ENCODE measurements around the gene PRDM2.

Gene PRDM2

DNA sequence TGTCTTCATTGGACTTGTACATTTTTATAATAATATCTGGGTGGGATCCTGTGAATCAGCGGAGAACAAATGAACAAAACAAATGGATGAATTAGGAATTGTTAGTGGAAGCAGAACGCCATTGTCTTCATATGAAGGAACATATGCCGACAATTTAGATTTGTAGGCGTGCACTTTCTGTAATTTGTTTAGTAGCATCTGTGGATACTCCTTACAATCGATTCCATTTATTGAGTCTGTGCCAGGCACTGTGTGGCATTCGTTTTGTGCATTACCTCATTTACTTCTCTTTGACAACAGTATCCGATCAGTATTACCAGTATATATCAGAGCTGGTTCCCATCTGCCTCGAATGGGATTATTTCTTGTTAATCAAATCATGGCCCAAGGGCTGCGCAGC is 61.9 kb downstream of the PRDM2 start:
- peaks cover 34% of the 10 kb centered on the region for H3K36me3 Mint-ChIP-seq
- H3K4me3 Mint-ChIP-seq, result no peak overlapping the region
- DNase-seq (ENCODE audit: low spot score in 2 of 2) (no peak), ATAC-seq (no peak)
- no peak overlapping the region for H3K27ac Mint-ChIP-seq
- no peaks in the 10 kb centered on the region for H3K9me3 Mint-ChIP-seq
- peaks cover 73% of the 10 kb centered on the region for H3K4me1 Mint-ChIP-seq

DNA sequence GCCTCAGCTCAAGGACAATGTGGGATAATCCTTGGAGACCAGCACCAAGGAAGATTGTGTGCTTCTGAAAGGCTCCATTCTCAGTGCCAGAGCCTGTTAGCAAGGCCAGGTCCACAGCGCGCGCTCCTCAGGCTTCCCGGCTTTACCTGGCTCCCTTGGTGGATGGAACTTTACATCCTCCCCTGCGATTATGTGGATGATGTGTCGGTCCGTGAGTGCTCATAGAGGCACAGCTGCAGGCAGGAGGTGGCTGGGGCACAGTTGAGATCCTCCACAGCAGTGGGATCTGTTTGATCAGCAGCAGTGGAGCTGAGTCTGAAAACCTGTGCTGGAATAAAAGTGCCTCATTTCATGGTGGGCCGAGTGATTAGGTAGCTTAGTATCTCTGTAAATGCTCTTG is 62.7 kb downstream of the PRDM2 start:
- DNase-seq (ENCODE audit: low spot score in 2 of 2) (no peak), ATAC-seq (peak; percentile 32)
- no peak overlapping the region for H3K27ac Mint-ChIP-seq
- H3K9me3 Mint-ChIP-seq, result no peaks in the 10 kb centered on the region
- peaks cover 28% of the 10 kb centered on the region for H3K36me3 Mint-ChIP-seq
- H3K4me3 Mint-ChIP-seq, result no peak overlapping the region
- H3K4me1 Mint-ChIP-seq, result peaks cover 65% of the 10 kb centered on the region

DNA sequence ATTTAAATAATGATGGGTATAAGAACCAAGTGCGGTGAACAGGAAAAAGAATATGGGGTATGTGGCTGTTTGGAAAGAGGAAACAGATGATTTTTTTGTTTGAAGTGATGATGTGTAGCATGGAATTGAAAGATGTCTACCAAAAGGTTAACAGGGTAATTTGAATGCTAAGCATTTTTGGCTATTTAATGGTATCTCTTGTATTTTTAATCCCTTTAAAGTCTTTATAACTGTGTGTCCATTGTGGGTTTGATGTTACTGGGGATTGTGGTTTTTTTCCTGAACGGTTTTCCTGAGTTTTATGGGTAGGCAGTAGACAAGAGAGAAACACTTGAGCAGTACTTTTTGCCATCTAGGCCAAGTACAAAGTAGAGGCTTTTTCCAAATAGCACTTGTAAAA is 63.2 kb downstream of the PRDM2 start:
- DNase-seq (ENCODE audit: low spot score in 2 of 2), result no peak
- Mint-ChIP-seq H3K4me3 (no peak overlapping the region), H3K36me3 (peaks cover 28% of the 10 kb centered on the region), H3K4me1 (peaks cover 62% of the 10 kb centered on the region), H3K27ac (no peak overlapping the region), H3K9me3 (no peaks in the 10 kb centered on the region)
- no peak for ATAC-seq

DNA sequence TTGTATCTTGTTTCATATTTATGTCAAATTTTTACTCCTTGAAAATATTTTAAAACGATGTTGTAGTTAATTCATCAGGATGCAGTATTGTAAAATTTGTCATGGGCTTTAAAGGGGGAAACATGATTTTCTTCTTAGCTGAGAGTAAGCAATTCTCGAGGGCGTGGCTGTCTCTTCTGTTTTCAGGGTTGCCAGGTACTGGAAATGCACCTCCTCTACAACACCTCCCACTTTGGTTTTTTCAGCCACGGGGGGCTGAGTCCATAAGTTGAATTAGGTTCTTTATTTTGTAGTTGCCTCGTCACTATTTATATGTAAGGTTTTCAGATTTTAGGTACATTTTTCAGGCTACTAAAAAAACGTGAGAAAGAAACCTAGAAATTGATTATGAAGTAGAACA is 64.0 kb downstream of the PRDM2 start:
- ATAC-seq, result no peak
- H3K9me3 Mint-ChIP-seq, result no peaks in the 10 kb centered on the region
- H3K4me3 Mint-ChIP-seq, result no peak overlapping the region
- no peak overlapping the region for H3K27ac Mint-ChIP-seq
- no peak for DNase-seq (ENCODE audit: low spot score in 2 of 2)
- H3K4me1 Mint-ChIP-seq, result peaks cover 66% of the 10 kb centered on the region
- H3K36me3 Mint-ChIP-seq, result peaks cover 25% of the 10 kb centered on the region

DNA sequence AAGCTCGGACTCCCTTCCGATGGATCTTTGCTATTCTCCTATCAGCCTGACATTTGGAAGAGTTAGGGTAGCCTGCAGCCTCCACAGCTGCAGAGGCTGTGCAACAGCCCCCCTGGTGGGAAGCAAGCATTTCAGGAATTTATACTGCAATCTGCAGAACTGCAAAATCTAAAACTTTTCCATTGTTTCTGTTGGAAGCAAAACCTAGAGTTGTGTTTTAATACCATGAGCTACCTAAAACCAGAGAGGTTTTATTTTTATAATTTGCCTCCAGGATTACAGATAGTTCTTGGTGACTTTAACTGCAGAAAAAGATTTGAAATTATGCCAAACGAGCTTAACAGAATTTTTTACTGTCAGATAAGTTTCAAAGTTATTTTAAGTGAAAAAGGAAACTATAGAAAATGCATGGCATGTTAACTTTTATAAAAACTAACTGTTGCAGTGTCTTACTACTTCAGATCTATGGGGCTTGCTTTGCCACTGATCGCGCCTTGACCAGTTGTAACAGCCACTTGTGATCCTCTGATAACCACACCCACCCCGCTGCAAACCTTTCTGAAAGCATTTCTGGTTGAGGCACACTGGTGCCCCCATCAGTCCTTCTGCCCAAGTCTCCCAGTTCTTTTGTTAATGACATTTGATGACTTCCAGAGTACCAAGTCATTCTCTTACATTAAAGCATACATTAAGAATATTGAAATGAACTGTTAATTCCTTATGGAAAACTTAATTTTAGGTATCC is 64.8 kb downstream of the PRDM2 start:
- Mint-ChIP-seq H3K27ac (peak overlapping the region; percentile 36), H3K4me3 (no peak overlapping the region), H3K9me3 (no peaks in the 10 kb centered on the region), H3K36me3 (peaks cover 25% of the 10 kb centered on the region), H3K4me1 (peaks cover 67% of the 10 kb centered on the region)
- peak; percentile 38 for ATAC-seq
- no peak for DNase-seq (ENCODE audit: low spot score in 2 of 2)

DNA sequence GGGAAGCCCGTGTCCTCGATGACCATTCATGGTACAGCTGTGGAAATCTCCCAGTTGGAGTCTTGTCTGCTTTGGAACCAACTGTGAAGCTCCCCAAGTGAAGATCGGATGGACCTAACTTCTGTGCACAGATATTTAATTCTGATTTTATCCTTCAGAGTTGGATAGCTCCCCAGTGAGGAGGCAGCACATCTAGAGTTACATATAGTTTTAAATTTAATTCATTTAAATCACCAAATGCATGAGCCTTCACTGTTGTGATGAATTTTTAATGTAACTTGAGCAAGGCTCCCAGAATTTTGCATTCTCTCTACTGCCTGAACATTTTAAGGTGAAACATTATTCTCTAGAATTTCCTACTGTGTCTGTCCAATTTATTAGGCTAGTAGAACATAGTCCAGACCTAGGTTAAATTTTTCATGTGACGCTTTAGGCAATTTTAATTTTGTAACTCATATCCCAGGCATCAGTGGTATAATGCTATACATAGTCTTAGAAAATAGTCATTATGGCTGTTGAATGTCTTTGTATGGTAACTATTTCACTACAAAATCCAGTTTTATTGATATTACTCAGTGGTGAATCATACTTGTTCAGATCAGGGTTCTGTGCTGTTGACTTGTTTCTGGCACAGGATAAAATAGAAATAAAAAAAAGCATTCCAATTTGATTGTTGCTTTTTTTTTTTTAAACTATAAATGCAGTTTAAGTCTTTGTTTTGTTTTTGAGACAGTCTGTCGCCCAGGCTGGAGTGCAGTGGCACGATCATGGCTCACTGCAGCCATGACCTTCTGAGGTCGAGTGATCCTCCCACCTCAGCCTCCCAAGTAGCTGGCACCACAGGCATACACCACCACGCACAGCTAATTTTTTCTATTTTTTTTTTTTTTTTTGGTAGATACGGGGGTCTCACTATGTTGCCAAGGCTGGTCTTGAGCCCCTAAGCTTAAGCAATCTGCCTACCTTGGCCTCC is 66.9 kb downstream of the PRDM2 start:
- DNase-seq (ENCODE audit: low spot score in 2 of 2), result no peak
- H3K27ac Mint-ChIP-seq, result peak overlapping the region; percentile 26
- H3K9me3 Mint-ChIP-seq, result no peaks in the 10 kb centered on the region
- peak; percentile 93 for ATAC-seq
- no peak overlapping the region for H3K4me3 Mint-ChIP-seq
- peaks cover 69% of the 10 kb centered on the region for H3K4me1 Mint-ChIP-seq
- H3K36me3 Mint-ChIP-seq, result peaks cover 41% of the 10 kb centered on the region

DNA sequence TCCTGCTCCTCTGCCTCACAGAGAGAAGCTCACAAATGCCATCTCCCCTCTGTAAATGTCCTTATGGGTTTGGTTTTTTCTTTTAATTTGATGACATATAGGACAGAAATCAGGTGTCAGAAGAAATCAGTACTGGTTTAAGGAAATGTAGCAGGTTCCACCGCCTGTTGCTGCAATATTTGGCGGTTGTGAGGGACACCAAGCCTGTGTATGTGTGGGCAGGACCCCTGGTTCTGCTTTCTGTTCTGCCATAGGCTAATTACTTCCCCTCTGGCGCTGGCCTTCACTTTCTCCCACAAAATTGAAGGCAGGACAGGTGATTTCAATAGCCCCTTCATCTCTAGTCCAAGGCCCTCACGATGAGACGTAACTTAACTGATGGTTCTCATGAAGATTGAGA is 69.2 kb downstream of the PRDM2 start:
- no peak overlapping the region for H3K4me3 Mint-ChIP-seq
- peak overlapping the region; percentile 38 for H3K27ac Mint-ChIP-seq
- DNase-seq (ENCODE audit: low spot score in 2 of 2) (no peak), ATAC-seq (no peak)
- H3K4me1 Mint-ChIP-seq, result peaks cover 52% of the 10 kb centered on the region
- peaks cover 36% of the 10 kb centered on the region for H3K36me3 Mint-ChIP-seq
- H3K9me3 Mint-ChIP-seq, result no peaks in the 10 kb centered on the region

DNA sequence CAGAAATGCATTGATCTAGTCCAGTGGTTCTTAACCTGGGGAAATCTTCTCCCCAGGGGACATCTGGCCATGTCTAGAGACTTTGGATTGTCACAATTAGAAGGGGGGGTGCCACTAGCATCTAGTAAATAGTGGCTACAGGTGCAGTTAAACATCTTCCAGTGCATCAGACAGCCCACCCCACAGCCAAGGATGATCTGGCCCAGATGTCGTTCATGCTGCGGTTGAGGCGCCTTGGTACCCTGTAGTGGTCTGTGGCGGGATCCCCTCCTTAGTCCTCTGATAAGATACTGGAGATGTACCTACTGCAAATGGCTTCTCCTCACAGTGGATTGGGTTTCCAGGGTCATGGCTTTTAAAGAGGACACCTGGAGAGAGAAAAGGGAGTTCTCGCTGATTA is 69.8 kb downstream of the PRDM2 start:
- H3K36me3 Mint-ChIP-seq, result peaks cover 36% of the 10 kb centered on the region
- DNase-seq (ENCODE audit: low spot score in 2 of 2) (no peak), ATAC-seq (no peak)
- no peaks in the 10 kb centered on the region for H3K9me3 Mint-ChIP-seq
- peaks cover 49% of the 10 kb centered on the region for H3K4me1 Mint-ChIP-seq
- H3K27ac Mint-ChIP-seq, result peak overlapping the region; percentile 38
- H3K4me3 Mint-ChIP-seq, result no peak overlapping the region

DNA sequence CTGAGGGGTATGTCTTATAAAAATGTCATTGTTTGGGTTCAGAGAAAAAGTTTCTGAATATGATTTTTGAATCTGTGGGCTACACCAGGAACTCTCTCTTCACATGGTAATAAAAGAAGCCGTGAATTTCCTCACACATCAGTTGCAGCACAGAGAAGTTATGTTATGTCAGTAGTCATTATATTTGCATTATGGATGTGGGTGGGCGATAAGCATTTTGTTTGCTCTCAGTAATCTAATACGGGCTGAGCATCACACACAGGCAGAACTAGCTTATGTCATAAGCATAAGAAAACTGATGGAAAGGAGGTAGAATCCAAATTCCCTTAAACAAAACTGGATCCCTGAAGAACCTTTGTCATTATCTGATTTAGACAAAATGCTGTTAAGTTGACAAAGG is 70.8 kb downstream of the PRDM2 start:
- Mint-ChIP-seq H3K4me3 (no peak overlapping the region), H3K36me3 (peaks cover 30% of the 10 kb centered on the region), H3K9me3 (no peaks in the 10 kb centered on the region), H3K27ac (peak overlapping the region; percentile 38), H3K4me1 (peaks cover 42% of the 10 kb centered on the region)
- ATAC-seq (no peak), DNase-seq (ENCODE audit: low spot score in 2 of 2) (no peak)

DNA sequence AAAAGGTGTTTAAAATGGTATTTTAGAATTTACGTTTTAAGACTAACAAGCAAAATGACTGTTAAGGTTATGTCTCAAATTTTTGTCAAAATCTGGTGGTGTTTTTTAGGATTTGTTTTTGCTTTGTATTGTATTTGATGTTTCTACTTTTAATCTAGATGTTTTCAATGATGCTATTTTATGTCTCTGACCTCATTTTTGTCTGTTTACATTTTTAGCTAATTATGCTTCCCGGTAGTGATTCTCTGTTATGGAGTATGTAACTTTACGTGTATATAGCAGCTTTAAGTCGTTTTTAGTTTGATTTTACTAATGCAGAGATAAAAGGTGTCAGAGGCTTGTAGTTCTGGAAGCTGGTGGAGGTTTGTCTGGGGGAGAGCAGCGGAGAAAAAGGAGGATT is 71.8 kb downstream of the PRDM2 start:
- Mint-ChIP-seq H3K4me3 (no peak overlapping the region), H3K4me1 (peaks cover 33% of the 10 kb centered on the region), H3K36me3 (peaks cover 30% of the 10 kb centered on the region), H3K9me3 (no peaks in the 10 kb centered on the region), H3K27ac (peak overlapping the region; percentile 2)
- DNase-seq (ENCODE audit: low spot score in 2 of 2) (no peak), ATAC-seq (no peak)

DNA sequence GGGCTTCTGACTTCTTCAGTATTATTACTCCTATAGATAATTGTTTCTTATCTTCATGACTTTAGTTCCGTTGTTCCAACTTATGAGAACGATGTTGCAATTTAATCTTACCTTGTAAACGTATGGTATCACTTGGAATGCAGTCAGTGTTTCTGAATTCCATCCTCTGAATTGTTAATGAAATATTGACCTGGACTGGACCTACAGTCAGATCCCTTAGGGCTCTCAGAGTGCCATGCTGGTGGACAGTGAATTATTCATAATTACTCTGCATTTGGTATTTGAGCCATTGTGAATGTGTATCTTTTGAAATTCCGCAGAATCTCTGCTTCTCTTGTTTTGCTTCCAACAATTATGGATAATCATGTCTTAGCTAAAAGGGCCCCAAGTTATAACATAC is 72.3 kb downstream of the PRDM2 start:
- H3K4me1 Mint-ChIP-seq, result peaks cover 33% of the 10 kb centered on the region
- H3K4me3 Mint-ChIP-seq, result no peak overlapping the region
- H3K27ac Mint-ChIP-seq, result peak overlapping the region; percentile 2
- DNase-seq (ENCODE audit: low spot score in 2 of 2) (no peak), ATAC-seq (no peak)
- H3K9me3 Mint-ChIP-seq, result no peaks in the 10 kb centered on the region
- peaks cover 30% of the 10 kb centered on the region for H3K36me3 Mint-ChIP-seq

DNA sequence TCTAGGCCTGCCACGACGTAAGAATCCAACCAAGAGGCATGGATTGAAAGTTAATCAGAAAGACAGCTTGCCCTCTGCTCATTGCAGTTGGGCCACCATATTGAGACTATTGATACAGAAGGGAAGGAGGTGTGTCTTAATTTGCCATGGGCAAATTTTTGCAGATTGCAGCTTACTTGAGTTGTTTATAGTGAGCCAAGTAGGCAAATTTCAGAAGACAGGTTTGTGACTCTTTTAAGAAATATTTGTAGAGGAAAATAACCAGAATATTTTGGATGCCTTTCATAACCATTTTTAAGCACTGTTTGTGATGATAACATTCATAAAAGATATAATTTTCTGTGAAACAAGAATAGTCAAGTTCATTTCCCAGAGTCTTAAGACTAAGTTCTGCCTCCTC is 74.1 kb downstream of the PRDM2 start:
- ATAC-seq, result no peak
- no peaks in the 10 kb centered on the region for H3K9me3 Mint-ChIP-seq
- H3K4me3 Mint-ChIP-seq, result no peak overlapping the region
- no peak for DNase-seq (ENCODE audit: low spot score in 2 of 2)
- H3K4me1 Mint-ChIP-seq, result peaks cover 27% of the 10 kb centered on the region
- peaks cover 22% of the 10 kb centered on the region for H3K36me3 Mint-ChIP-seq
- no peak overlapping the region for H3K27ac Mint-ChIP-seq

DNA sequence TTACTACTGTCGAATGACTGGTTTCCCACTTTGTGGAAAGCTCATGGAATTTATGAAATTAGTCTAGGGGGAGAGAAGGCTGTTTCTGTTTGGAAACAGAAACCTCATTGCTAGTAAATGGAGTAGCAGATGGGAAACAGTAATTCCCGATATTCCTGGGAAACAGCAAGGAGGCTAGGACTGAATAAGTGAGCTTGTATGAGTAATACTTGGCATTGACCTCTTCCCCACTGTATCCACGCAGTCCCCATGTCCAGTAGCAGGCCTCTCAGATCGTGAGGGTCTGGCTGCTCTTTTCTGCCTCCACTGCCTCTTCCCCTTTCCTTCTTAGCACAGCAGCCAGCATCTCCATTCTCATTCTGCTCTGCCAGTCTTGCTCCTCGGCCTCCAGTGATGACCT is 75.5 kb downstream of the PRDM2 start:
- Mint-ChIP-seq H3K4me1 (peaks cover 19% of the 10 kb centered on the region), H3K27ac (no peak overlapping the region), H3K9me3 (no peaks in the 10 kb centered on the region), H3K4me3 (no peak overlapping the region), H3K36me3 (peaks cover 10% of the 10 kb centered on the region)
- no peak for DNase-seq (ENCODE audit: low spot score in 2 of 2)
- no peak for ATAC-seq

DNA sequence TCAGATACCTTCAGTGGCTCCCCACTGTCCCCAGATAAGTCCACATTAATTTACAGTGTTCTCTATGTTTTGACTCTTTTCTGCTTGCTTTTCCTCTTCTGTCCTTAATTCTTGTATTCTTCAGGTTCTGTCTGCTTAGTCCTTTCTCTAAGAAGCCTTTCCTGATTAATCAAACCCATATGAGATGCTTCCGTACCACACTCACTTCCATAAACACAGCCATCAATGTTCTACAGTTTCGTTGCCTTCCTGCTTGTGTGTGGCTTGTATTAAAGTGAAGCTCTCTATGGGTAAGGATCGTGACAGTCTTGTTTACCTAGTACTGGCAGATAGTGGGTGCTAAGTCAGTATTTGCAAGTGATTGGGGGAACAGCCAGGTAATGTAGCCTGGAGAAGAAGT is 75.9 kb downstream of the PRDM2 start:
- ATAC-seq (no peak), DNase-seq (ENCODE audit: low spot score in 2 of 2) (no peak)
- H3K4me1 Mint-ChIP-seq, result peaks cover 19% of the 10 kb centered on the region

DNA sequence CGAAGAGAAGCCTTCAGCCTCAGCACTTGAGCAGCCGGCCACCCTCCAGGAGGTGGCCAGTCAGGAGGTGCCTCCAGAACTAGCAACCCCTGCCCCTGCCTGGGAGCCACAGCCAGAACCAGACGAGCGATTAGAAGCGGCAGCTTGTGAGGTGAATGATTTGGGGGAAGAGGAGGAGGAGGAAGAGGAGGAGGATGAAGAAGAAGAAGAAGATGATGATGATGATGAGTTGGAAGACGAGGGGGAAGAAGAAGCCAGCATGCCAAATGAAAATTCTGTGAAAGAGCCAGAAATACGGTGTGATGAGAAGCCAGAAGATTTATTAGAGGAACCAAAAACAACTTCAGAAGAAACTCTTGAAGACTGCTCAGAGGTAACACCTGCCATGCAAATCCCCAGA is 78.4 kb downstream of the PRDM2 start:
- H3K36me3 Mint-ChIP-seq, result no peaks in the 10 kb centered on the region
- no peak for DNase-seq (ENCODE audit: low spot score in 2 of 2)
- H3K4me1 Mint-ChIP-seq, result peaks cover 31% of the 10 kb centered on the region
- no peak overlapping the region for H3K4me3 Mint-ChIP-seq
- no peaks in the 10 kb centered on the region for H3K9me3 Mint-ChIP-seq
- no peak overlapping the region for H3K27ac Mint-ChIP-seq
- ATAC-seq, result no peak

More for the DNA sequence above, 75.9 kb downstream of the PRDM2 start:
- H3K9me3 Mint-ChIP-seq, result no peaks in the 10 kb centered on the region
- peaks cover 5% of the 10 kb centered on the region for H3K36me3 Mint-ChIP-seq
- no peak overlapping the region for H3K4me3 Mint-ChIP-seq
- no peak overlapping the region for H3K27ac Mint-ChIP-seq

DNA sequence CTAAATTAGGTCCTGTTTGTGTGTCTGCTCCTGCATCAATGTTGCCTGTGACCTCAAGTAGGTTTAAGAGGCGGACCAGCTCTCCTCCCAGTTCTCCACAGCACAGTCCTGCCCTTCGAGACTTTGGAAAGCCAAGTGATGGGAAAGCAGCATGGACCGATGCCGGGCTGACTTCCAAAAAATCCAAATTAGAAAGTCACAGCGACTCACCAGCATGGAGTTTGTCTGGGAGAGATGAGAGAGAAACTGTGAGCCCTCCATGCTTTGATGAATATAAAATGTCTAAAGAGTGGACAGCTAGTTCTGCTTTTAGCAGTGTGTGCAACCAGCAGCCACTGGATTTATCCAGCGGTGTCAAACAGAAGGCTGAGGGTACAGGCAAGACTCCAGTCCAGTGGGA is 79.9 kb downstream of the PRDM2 start:
- DNase-seq (ENCODE audit: low spot score in 2 of 2) (no peak), ATAC-seq (no peak)
- no peaks in the 10 kb centered on the region for H3K36me3 Mint-ChIP-seq
- H3K27ac Mint-ChIP-seq, result no peak overlapping the region
- H3K4me3 Mint-ChIP-seq, result no peak overlapping the region
- H3K4me1 Mint-ChIP-seq, result peaks cover 32% of the 10 kb centered on the region
- no peaks in the 10 kb centered on the region for H3K9me3 Mint-ChIP-seq
